NOMO-1 treated with DMSO at 0.1 percent for 48 hours (cell line): ENCODE measurements around the gene PTPRE.

Experiments
- DNase-seq: peaks from one replicate; lab custom pipeline; 2025; ENCODE audit not compliant: unreplicated experiment; lab: John Stamatoyannopoulos, UW

Gene PTPRE

DNA sequence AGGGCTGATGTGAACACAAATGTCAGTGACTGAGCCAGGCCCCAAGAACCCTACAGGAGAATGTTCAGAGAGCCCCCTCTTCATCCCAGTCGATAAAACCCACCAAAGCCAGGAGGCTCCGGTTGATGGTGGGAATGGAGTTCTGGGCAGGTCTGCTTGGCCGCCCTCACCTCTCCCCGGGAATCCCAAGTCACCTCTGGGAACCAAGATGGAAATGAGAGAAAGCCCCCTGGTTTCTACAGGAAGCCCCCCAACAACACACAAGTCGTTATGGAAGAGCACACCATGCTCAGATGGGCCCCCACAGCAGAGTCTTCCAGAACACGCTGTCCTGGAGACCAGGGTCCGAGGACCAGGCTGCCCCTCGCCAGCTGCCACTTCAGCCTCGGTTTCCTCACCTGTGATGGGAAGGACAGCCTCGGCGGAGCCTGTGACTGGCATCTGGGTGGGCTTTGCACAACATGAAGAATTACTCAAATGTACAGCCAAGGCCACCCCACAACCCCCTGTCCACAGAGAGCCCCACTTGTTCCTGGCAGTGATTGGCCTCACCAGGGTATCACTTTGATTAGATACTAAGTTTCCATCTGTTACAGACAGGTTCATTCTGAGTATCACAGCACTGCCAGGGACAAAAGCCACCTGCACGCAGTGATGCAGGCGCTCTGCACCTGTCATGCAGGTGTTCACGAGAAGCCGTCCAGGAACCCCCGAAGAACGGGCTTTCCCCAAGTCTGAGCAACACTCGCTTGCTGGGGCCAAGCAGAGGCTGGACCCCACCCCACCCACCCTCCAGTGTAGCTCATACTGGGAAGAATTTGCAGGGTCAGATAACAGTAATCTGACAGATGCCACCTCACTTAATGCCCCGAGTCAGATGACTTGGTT lies 161.7 kb downstream of the PTPRE start:
- DNase-seq, result no peak

DNA sequence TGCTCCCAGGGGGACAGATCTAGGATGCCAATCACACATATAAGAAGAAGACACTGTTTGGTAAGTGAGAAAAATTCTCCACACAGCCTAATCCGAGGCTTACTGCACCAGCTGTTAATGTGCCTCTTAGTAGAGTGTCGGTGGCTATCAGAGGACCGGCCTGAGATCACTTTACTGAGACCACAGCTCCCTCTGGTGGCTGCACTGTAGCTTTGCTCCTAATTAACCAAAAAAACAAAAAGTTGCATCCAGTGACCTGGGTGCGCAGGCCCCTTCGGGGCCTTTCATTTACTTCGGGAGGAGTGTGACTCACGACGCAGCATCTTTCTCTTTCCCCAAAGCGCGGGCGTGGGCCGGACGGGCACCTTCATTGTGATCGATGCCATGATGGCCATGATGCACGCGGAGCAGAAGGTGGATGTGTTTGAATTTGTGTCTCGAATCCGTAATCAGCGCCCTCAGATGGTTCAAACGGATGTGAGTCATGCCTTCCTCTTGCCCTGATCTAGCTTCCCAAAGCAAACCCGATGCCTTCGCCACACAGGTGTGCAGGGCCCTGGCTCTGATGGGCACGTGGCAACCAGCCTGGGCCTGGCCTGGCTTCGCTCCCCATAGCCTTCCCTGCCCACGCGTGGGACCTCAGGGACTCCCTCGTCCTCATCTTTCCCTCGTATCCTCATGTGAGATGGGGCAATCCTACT lies 162.6 kb downstream of the PTPRE start:
- DNase-seq, result peak; percentile 86

DNA sequence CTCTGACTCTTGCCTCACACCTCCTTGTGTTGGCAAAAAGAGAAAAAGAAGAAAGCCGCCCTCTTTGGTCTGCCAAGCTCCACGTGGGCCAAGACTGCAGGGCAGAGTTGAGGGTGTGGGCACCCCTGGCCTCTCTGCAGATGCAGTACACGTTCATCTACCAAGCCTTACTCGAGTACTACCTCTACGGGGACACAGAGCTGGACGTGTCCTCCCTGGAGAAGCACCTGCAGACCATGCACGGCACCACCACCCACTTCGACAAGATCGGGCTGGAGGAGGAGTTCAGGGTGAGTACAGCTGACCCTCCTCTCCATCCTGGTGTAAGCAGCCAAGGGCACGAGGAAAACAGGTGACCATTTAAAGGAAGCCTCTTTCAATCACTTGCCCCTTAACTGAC lies 163.3 kb downstream of the PTPRE start:
- DNase-seq, result no peak

DNA sequence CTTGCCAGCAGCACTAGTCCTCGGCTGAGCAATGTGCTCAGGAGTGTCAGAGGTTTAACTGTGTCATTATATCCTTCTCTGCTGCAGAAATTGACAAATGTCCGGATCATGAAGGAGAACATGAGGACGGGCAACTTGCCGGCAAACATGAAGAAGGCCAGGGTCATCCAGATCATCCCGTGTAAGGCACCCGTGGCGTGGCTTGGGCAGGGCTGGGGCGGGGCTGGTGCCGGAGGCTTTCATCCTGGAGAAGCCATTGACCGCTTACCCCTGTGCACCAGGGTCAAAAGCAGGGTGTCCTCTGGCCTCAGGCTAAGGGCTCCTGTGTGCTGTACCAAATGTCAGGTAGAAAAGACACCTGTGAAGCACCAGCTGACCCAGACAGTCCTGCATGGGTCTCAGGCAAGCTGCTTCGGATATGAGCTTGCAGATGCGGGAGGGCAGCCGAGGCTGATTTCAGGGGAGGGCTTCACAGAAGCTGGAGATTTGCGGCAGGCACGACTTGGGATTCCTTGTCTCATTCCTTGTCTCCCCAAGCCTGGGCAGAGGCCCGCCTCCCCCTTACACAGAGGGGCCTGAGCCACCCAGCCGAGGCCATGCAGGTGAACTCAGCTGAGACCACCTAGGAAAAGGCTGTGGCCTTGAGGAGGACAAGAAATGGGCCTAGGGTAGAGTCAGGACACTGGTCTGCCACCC lies 164.0 kb downstream of the PTPRE start:
- no peak for DNase-seq

DNA sequence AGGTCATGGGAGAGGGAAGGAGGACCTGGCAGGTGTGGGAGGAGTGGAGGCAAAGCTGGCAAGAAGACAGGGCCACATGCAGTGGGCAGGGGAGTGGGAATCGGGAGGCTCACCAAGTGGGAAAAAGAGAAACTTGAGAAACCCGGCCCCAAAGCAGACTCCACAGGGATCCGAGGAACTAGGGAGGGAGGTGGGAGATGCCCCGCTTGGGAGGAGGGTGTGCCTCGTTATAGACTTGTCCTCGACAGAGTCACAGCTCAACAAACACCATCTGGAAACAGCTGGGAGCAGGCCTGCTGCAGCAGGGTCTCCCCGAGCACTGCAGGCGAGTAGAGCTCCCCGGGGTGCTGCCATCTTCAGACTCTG lies 164.5 kb downstream of the PTPRE start:
- no peak for DNase-seq

DNA sequence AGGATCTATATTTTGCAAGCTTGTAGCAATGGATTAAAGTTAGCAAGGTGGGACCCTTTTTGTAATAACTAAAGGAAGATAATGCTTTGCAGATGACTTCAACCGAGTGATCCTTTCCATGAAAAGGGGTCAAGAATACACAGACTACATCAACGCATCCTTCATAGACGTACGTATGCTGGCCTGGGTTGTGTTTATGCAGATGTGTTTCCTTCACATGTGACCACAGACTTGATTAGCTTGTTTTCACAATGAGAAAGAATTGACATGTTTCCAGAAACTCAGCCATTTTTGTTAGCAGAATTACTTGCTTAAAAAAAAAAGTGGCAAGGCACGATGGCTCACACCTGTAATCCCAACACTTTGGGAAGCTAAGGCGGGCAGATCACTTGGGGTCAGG lies 165.1 kb downstream of the PTPRE start:
- no peak for DNase-seq

DNA sequence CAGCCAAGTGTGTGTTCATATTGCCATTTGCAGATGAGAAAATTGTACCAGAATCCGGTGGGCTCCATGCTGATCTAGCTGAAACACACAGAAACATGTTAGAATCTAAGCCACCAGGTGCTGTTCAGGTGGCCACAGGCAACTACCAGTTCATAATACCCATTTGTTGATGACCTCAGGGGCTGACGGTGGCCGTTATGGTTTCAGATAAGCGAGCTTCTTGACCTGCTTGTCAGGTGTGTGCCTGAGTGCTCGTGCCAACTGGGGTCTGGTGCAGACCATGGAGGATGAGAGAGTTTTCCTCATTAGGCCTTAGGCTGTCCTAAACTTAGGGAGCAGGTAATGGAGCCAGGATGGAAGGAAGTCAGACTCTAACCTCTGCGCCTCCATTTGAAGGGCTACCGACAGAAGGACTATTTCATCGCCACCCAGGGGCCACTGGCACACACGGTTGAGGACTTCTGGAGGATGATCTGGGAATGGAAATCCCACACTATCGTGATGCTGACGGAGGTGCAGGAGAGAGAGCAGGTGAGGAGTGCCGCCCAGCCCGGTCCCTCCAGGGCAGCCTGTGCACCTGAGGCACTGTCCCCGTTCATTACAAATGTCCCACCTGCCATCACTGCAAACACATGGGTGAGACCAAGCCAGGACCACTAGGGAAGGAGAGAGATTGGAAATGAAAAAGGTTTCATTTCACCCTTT lies 166.2 kb downstream of the PTPRE start:
- no peak for DNase-seq

DNA sequence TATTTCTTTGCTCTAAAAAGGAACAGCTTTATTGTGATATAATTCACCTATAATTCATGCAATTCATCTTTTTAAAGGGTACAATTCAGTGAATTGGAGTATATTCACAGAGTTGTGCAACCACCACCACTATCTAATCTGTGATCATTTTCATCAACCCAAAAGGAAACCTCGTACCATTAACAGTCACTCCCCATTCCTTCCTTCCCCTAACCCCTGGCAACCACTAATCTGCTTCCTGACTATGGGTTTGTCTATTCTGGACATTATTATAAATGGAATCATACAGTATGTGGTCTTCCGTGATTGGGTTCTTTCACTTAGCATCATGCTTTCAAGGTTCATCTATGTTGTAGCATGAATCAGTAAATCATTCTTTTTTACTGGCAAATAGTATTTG lies 167.0 kb downstream of the PTPRE start:
- DNase-seq, result no peak

DNA sequence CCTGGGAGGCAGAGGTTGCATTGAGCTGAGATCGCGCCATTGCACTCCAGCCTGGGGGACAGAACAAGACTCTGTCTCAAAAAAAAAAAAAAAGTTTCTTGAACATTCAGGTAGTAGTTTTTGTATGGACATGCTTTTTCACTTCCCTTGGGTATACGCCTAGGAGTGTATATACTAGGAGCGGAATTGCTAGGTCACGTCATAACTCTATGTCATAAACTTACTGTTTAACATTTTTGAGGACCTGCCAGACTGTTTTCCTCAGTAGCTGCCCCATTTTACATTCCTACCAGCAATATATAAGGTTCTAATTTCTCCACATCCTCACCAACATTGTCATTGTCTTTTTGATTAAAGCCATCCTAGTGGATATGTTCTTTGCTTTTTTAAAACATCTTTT lies 167.7 kb downstream of the PTPRE start:
- no peak for DNase-seq

DNA sequence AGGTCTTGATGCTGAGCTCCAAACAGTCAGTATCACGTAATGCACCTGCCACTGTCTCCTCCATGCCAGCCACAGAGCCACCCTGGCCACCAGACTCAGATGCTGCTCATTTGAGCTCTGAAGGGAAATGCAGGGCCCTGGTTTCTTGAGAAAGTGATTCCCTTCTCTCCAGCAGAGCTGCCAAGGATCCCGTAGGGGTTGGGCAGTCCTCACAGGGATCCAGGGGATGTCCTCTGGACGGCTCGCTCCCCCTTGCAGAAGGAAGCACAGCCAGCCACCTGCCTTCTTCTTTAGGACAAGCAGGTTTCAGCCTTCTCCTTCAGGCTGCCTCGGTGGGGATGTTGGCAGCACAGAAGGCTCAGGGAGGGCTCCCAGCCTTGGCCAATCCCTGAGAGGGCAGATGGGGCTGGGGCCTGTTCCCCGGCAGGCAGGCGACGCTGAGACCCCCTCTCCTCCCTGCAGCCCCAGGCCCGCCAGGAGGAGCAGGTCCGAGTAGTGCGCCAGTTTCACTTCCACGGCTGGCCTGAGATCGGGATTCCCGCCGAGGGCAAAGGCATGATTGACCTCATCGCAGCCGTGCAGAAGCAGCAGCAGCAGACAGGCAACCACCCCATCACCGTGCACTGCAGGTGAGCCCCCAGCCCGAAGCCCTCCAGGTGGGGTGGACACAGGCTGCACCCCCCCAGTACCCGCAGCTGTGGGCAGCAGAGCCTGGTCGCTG lies 170.4 kb downstream of the PTPRE start:
- DNase-seq, result no peak

DNA sequence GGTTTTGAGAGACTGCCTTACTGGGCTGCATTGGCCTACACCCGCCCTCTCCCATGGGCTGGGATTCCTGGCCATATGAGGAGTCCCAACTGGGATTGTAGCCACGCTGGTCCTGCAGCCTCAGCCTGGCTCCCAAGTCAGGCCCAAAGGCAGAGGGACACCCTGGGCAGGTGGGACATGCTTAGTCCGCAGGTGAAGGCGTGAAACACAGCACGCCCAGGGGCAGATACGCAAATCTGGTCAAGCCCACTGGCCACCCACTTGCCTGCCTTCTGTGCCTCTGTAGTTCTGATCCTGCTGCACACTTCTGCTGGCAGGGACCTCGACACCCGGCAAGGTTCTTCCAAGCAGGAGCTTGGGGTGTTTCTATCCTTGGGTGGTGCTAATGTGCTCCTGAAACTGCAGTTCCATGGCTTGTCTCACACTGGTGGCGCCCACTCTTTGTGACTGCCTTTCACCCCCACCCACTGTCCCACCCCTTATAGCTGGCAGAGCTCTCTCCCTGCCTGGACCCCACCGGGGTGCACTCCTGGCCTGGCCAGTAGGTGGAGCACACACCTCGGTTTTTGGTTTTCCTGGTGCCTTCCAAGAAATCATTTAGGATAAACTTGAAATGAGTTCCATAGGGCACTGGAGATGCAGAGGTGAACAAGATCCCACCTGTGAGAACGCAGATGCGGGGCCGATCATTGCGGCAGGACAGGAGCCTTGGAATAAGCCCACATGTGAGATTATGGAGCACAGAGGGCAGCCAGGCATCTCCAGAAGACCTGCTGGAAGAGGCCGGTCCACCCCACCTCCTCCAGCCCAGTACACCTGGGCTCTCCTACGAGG lies 171.4 kb downstream of the PTPRE start:
- DNase-seq, result peak; percentile 3

DNA sequence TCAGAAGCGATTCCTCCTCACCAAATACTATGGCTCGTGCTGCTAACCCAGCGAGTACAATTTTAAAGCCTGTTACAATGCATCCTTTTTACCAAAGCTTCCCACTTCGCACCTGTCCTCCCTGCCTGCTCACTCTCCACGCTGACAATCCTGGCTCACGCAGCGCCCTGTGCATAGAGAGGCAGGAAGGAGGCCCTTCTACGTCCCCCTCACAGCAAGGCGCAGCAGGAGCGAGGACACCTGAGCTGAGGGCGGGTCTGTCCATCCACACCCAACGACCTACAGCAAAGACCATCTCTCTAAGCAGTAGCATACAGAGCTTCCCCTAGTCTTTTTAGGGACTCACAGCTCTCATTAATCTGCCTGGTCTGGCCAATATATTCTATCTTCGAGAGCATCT lies 173.3 kb downstream of the PTPRE start:
- DNase-seq, result no peak

DNA sequence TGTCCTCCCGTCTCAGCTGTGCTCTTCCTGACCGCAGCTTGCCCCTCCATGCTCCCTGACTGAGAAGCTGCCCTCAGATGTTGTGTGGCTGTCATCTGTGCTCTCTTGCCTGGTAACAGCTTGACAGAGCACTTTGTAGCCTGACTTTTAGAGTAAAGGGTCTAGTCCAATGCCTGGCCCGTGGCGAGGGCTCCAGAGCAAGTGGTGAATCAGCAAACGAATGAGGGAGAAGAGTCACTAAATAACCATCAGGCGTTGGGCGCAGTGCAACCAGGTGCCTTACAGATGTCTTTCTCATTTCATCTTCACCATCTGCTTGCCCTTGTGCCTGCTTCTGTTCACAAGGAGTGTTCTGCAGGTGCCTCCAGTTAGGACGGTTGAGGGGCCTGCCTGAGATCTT lies 173.7 kb downstream of the PTPRE start:
- DNase-seq, result no peak

DNA sequence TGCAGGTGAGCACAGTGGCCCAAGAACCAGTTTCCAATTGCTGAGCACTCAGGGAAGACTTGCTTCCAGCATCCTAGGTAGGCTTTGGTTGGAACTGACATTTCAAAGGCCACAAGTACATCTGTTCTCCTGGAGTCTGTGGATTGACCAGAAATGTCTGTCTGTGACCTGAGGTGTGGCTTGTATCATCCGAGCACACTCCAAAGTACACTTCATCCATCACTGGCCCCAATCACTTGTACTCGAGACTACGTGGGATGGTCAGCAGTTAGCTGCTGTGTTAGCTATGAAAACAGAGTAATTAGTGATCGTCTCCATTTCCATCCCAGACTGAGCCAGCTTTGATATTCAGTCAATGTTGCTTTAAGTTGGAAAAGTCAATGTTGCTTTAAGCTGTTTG lies 174.3 kb downstream of the PTPRE start:
- no peak for DNase-seq

DNA sequence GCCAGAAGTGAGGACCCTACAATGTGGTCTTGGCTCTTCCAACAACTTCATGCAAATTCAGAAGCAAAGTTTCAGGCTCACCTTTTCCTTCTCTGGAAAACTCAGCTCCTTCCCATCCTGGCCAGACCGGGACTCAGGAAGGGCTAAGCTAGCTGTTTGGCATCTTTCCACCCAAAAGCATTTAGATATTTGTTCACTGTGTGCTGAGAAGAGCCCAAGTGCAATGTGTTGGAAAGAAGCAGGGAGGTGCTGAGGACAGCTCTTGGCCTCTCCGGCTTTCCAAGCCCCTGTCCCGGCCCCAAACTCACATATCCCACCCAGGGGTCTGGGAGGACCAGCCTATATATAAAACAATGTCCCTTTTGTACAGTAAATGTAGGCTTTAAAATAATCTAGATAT lies 174.8 kb downstream of the PTPRE start:
- DNase-seq, result no peak

DNA sequence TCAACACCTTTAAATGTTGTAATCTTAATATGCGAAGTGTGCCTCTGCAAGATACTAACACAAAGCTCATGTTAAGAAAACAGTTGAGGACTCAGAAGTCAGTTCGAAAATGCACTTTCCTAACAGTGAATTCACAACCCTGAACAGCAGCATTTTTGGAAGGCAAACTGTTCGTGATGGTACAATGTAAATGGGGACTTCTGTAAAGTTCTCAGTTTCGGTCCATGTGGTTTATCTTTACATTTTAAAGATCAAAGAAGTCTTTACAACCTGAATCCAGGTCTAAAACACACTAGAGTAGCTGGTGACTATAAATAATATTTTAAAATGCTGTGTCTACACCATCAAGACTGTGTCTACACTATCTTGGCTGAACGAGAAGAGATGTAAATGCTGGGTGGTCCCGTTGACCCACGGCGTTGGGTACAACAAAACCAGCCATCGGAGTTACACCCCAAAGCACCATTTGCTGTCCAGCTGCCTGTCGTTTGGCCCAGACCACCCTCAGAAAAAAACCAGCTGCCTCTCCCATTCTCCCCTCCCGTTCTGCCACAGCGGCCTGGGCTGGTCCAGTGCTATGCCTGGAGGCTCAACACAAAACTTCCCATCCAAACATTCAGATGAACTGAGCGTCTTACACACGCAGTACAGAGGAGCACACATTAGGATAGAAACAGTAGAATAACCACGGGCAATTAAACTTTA lies 176.4 kb downstream of the PTPRE start:
- no peak for DNase-seq

DNA sequence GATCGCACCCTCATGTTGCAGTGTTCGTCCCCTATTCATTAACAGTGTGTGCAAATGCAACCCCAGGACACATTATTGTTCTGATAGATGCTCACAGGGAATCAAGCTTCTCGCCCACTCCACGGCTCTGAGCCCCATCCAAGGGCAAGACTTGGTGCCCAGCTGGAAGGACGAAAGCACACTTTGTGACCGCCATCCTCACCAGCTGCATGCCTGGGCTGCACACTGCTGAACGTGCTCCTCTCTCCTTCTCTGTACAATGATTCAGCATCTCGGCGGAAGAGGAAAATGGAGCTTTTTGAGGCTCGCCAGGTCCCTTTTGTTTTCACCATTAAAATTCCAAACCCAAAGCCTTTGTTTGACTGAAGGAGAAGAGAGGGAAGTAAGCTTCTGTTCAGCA lies 177.5 kb downstream of the PTPRE start:
- no peak for DNase-seq

DNA sequence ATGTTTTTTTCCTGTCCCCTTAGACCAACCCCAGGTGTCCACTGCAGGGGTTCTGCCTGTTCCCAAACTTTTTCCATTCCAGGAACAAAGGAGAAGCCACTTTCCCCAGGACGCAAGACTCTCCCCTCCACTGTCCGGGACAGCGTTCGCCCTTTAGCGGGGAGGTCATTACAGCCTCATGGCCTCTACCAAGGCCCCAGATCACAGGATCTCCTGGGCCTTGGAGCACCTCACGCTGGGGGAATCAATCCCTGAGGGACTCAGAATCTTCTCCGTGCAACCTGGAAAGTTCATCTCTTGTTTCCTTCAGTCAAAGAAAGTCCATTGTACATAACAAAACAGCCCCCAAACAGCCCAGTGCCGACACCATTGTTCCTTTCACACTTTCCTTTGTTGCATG lies 178.1 kb downstream of the PTPRE start:
- DNase-seq, result no peak
